CD14-positive monocyte (primary cell): ENCODE measurements around the gene DPYSL3. TPM values are rescaled to one million over a fixed set of nuclear protein-coding genes. Genes with fewer than 3 reads are reported as not detected.

Experiments
- DNase-seq, 3 donors: peaks; one replicate each; pipeline ENCODE4 v3.0.0-alpha.2; 2011 to 2022
- H2AFZ ChIP-seq: 2 replicates; pipeline ENCODE4 v1.6.0; 2012; ENCODE audit warnings: mild to moderate bottlenecking, low read depth, low read length, inconsistent platforms; ENCODE audit not compliant: insufficient read depth, poor library complexity, severe bottlenecking
- H3K27ac ChIP-seq, 2 donors: 1 replicate in 1 of 2; 2 replicates in 1 of 2; pipeline ENCODE4 v1.5.1; 2012 to 2013; ENCODE audit warnings: low read length in 2 of 2, control low read depth in 1 of 2, inconsistent platforms in 1 of 2, low read depth in 1 of 2, mild to moderate bottlenecking in 1 of 2
- H3K27me3 ChIP-seq, 2 donors: one replicate each; pipeline versions ENCODE4 v1.6.0 to v1.6.1; 2011 to 2013; ENCODE audit warnings: low read length in 2 of 2; ENCODE audit not compliant: control insufficient read depth in 2 of 2, insufficient read depth in 2 of 2
- H3K36me3 ChIP-seq, 2 donors: replicated peaks in 1 of 2; 1 replicate in 1 of 2; 2 replicates in 1 of 2; pipeline versions ENCODE4 v1.5.1 to v1.6.1; 2012 to 2013; ENCODE audit warnings: low read length in 2 of 2, control low read depth in 1 of 2, inconsistent platforms in 1 of 2, mild to moderate bottlenecking in 1 of 2; ENCODE audit not compliant: insufficient read depth in 2 of 2, control insufficient read depth in 1 of 2
- H3K4me1 ChIP-seq, 2 donors: 1 replicate in 1 of 2; 2 replicates in 1 of 2; pipeline versions ENCODE4 v1.5.1 to v1.6.1; 2012 to 2013; ENCODE audit warnings: low read length in 2 of 2, control low read depth in 1 of 2, inconsistent platforms in 1 of 2, mild to moderate bottlenecking in 1 of 2, moderate library complexity in 1 of 2; ENCODE audit not compliant: insufficient read depth in 2 of 2, control insufficient read depth in 1 of 2
- H3K4me2 ChIP-seq: replicated peaks from 2 replicates; pipeline ENCODE3; 2012; ENCODE audit warnings: low read length, moderate library complexity, mild to moderate bottlenecking; ENCODE audit not compliant: poor library complexity, severe bottlenecking; ENCODE audit errors: extremely low read depth
- H3K4me3 ChIP-seq, 3 experiments: fragments of 200-600 bp in 1 of 3; sonication (generic) in 1 of 3; replicated peaks in 1 of 3; 1 replicate in 2 of 3; 2 replicates in 1 of 3; pipeline ENCODE4 v1.5.1; 2011 to 2013; ENCODE audit warnings: low read length in 3 of 3, mild to moderate bottlenecking in 3 of 3, control low read depth in 2 of 3, low read depth in 2 of 3, inconsistent platforms in 1 of 3, moderate library complexity in 1 of 3
- H3K79me2 ChIP-seq: 2 replicates; pipeline ENCODE4 v1.6.0; 2012; ENCODE audit warnings: mild to moderate bottlenecking, control low read depth, inconsistent platforms, low read length, moderate library complexity; ENCODE audit not compliant: insufficient read depth
- H3K9ac ChIP-seq: 2 replicates; pipeline ENCODE4 v1.6.0; 2017; ENCODE audit warnings: low read length, mild to moderate bottlenecking; ENCODE audit not compliant: insufficient read depth, poor library complexity, severe bottlenecking
- H3K9me3 ChIP-seq, 2 donors: replicated peaks in 1 of 2; 1 replicate in 1 of 2; 2 replicates in 1 of 2; pipeline versions ENCODE4 v1.5.1 to v1.6.1; 2012 to 2013; ENCODE audit warnings: low read length in 2 of 2, control low read depth in 1 of 2; ENCODE audit not compliant: control insufficient read depth in 1 of 2, insufficient read depth in 1 of 2
- H4K20me1 ChIP-seq: 2 replicates; pipeline ENCODE4 v1.6.0; 2012; ENCODE audit warnings: mild to moderate bottlenecking, low read length, control low read depth, moderate library complexity; ENCODE audit not compliant: insufficient read depth
- H3K27ac Mint-ChIP-seq, 7 donors: one replicate each; pipeline ENCODE4 v1.8.0; 2020; ENCODE audit warnings: mild to moderate bottlenecking in 7 of 7, mixed read lengths in 7 of 7, moderate library complexity in 6 of 7, inconsistent platforms in 2 of 7
- H3K27me3 Mint-ChIP-seq, 3 donors: one replicate each; pipeline ENCODE4 v1.8.0; 2021 to 2022; ENCODE audit warnings: low read depth in 3 of 3, mild to moderate bottlenecking in 3 of 3, mixed read lengths in 3 of 3, moderate library complexity in 3 of 3, inconsistent platforms in 1 of 3
- H3K36me3 Mint-ChIP-seq, 2 donors: one replicate each; pipeline ENCODE4 v1.8.0; 2020; ENCODE audit warnings: mixed read lengths in 2 of 2, inconsistent platforms in 1 of 2, mild to moderate bottlenecking in 1 of 2
- H3K4me1 Mint-ChIP-seq: one replicate; pipeline ENCODE4 v1.8.0; 2020; ENCODE audit warnings: mild to moderate bottlenecking, mixed read lengths
- H3K4me3 Mint-ChIP-seq, 2 donors: one replicate each; pipeline ENCODE4 v1.8.0; 2020; ENCODE audit warnings: mild to moderate bottlenecking in 2 of 2, mixed read lengths in 2 of 2, moderate library complexity in 1 of 2
- H3K9me3 Mint-ChIP-seq, 7 donors: one replicate each; pipeline ENCODE4 v1.8.0; 2020 to 2022; ENCODE audit warnings: mixed read lengths in 7 of 7, mild to moderate bottlenecking in 6 of 7, moderate library complexity in 6 of 7, inconsistent platforms in 2 of 7
- WGBS: methylation state at CpG from one replicate; pipeline ENCODE4 v1.1.5; 2013; ENCODE audit warnings: missing lambda C conversion rate; ENCODE audit not compliant: insufficient coverage; 5-methylcytosine and 5-hydroxymethylcytosine counted together
- intact Hi-C, 2 donors: fragments of 100-400 bp; cut with micrococcal nuclease; formaldehyde crosslinking; loops; one replicate each; pipeline versions ENCODE4 v1.15.0 to v1.15.1; 2023
- polyA plus RNA-seq, 3 donors: library from polyadenylated mRNA; depleted of rRNA in 1 of 3; unstranded in 2 of 3; stranded (reverse) in 1 of 3; fragments of 300-500 nt in 2 of 3; fragments of >200 nt in 1 of 3; fragmentation: Illumina TruSeq in 2 of 3; gene quantifications; 1 replicate in 2 of 3; 2 replicates in 1 of 3; pipeline ENCODE4 v1.2.3, GENCODE V29; 2012 to 2021
- TF ChIP-seq, protein P1 (sequence below): fragments of 200-600 bp; IDR thresholded peaks from one replicate; pipeline ENCODE4 v1.8.0; 2022; ENCODE audit warnings: antibody characterized with exemption, mild to moderate bottlenecking

DPYSL3 gene
- polyA plus RNA-seq, 3 donors = 0.05 TPM; not detected in 2

DNA sequence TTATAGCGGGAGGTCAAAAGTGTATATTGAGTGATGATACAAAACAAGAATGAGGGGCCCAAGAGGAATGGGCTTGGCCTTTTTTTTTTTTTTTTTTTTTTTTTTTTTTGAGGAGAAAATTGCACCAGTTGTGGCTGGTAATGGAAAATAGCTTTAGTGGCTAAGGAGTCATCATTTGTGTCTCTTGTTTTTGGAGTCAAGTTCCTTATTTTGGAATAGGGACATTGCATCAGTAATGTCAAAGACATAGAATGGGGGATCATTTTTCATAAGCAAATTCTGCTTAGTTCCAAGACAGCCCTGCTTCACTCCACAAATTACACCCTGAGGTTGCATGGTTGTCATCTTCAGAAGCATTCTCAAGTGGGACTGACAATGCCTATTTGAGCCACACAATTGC is 137.7 kb downstream of the DPYSL3 start:
- intact Hi-C loops = no loop called here
- H3K36me3 ChIP-seq = no peaks in the 10 kb centered on the region
- no peaks in the 10 kb centered on the region for H3K27me3 ChIP-seq
- H3K79me2 ChIP-seq = no peaks in the 10 kb centered on the region
- H3K4me1 ChIP-seq = no peaks in the 10 kb centered on the region
- no peak overlapping the region for H3K4me2 ChIP-seq
- no peak overlapping the region for H3K4me3 ChIP-seq
- H3K9me3 ChIP-seq = no peaks in the 10 kb centered on the region
- no peak overlapping the region for H3K27ac ChIP-seq
- H4K20me1 ChIP-seq = no peaks in the 10 kb centered on the region
- H3K9ac ChIP-seq = no peak overlapping the region
- Mint-ChIP-seq H3K27me3 (peaks cover 1 to 2% (median 2%) of the 10 kb centered on the region in 3 donors), H3K27ac (no peak overlapping the region), H3K36me3 (no peaks in the 10 kb centered on the region), H3K4me3 (no peak overlapping the region), H3K4me1 (peaks cover 3% of the 10 kb centered on the region), H3K9me3 (no peaks in the 10 kb centered on the region)
- no peak for DNase-seq
- WGBS = no CpG with 5 or more reads among the region's 1 CpG
- TF ChIP-seq, protein P1, sequence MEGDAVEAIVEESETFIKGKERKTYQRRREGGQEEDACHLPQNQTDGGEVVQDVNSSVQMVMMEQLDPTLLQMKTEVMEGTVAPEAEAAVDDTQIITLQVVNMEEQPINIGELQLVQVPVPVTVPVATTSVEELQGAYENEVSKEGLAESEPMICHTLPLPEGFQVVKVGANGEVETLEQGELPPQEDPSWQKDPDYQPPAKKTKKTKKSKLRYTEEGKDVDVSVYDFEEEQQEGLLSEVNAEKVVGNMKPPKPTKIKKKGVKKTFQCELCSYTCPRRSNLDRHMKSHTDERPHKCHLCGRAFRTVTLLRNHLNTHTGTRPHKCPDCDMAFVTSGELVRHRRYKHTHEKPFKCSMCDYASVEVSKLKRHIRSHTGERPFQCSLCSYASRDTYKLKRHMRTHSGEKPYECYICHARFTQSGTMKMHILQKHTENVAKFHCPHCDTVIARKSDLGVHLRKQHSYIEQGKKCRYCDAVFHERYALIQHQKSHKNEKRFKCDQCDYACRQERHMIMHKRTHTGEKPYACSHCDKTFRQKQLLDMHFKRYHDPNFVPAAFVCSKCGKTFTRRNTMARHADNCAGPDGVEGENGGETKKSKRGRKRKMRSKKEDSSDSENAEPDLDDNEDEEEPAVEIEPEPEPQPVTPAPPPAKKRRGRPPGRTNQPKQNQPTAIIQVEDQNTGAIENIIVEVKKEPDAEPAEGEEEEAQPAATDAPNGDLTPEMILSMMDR = no peak
- H2AFZ ChIP-seq = no peak overlapping the region

DNA sequence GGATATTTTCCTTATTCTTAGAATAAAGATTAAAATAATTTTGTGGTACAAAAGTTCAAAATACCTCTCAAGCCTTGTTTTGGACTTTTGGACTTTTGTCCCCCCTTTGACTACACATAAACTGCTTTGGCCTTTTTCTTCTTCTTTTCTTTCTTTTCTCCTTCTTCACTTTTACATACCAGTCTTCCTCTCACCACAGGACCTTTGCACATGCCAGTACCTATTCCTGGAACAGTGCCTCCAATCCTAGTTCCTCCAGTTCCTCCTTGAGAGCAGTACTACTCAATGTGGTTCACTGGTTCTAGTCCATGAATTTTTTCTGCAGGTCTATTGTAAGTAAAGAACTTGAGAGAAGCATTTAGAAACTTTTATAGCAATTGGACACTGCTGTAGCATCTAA is 138.6 kb downstream of the DPYSL3 start:
- Histone ChIP-seq H3K27ac (no peak overlapping the region), H3K27me3 (no peaks in the 10 kb centered on the region), H4K20me1 (no peaks in the 10 kb centered on the region), H3K36me3 (no peaks in the 10 kb centered on the region), H3K9me3 (no peaks in the 10 kb centered on the region), H2AFZ (no peak overlapping the region), H3K4me2 (no peak overlapping the region), H3K4me1 (no peaks in the 10 kb centered on the region), H3K9ac (no peak overlapping the region), H3K79me2 (no peaks in the 10 kb centered on the region), H3K4me3 (no peak overlapping the region)
- H3K27me3 Mint-ChIP-seq = peaks cover 1 to 2% (median 2%) of the 10 kb centered on the region in 3 donors
- intact Hi-C loops = no loop called here
- H3K9me3 Mint-ChIP-seq = no peaks in the 10 kb centered on the region
- H3K36me3 Mint-ChIP-seq = no peaks in the 10 kb centered on the region
- peak overlapping the region in 1 of 7 donors; percentile 62 for H3K27ac Mint-ChIP-seq
- TF ChIP-seq, protein P1 = no peak
- no peak for DNase-seq
- H3K4me3 Mint-ChIP-seq = no peak overlapping the region
- peaks cover 3% of the 10 kb centered on the region for H3K4me1 Mint-ChIP-seq
